Choroid plexus epithelial cell (primary cell): ENCODE data around the gene DNTTIP2.
A peak's percentile ranks its signal among the peaks of the same experiment; 100 is the strongest.
"Not testable (repeated sequence)": the region's sequence is repeated elsewhere in the genome, so short reads cannot be mapped to it uniquely, and the experiment has no call there.

ENCODE experiments used
- DNase-seq: peaks from one replicate; pipeline ENCODE4 v3.0.0-alpha.2; 2010; ENCODE audit warnings: low read depth
- H3K4me3 ChIP-seq: 2 replicates; pipeline ENCODE4 v1.5.1; 2011; ENCODE audit warnings: low read depth, mild to moderate bottlenecking, control low read depth, low read length, moderate library complexity
- TF ChIP-seq, protein P1 (sequence below): conservative IDR thresholded peaks from 2 replicates; pipeline ENCODE4 v1.5.1; 2011; ENCODE audit warnings: low read depth, mild to moderate bottlenecking, control low read depth, inconsistent platforms, low read length, moderate library complexity

The DNTTIP2 gene

DNA sequence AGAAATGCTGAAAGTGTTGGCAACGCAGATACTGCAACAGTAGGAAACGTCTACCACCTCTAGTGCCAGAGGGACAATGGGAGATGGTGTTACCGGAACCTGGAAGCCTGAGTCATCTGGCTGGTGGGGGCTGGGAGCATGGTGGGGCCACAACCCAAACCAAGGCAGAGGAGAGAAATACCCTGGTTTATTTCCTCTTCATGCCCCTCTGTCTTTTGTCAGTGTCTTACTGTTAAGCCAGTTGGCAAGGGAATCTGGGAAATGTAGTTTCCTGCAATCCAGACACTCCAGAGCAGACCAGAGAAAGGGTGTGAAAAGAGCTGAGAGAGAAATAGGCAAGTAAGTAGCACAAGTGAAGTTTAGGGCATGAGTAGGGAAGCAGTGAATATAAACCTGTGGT, 14.8 kb downstream of the DNTTIP2 start:
- DNase-seq: no peak

DNA sequence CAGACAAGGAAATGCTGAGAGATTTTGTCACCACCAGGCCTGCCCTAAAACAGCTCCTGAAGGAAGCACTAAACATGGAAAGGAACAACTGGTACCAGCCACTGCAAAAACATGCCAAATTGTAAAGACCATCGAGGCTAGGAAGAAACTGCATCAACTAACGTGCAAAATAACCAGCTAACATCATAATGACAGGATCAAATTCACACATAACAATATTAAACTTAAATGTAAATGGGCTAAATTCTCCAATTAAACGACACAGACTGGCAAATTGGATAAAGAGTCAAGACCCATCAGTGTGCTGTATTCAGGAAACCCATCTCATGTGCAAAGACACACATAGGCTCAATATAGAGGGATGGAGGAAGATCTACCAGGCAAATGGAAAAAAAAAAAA, 21.4 kb downstream of the DNTTIP2 start:
- H3K4me3 ChIP-seq, DNase-seq: not testable (repeated sequence)

More for the DNA sequence above, 14.8 kb downstream of the DNTTIP2 start:
- H3K4me3 ChIP-seq: no peak overlapping the region
- TF ChIP-seq, protein P1, sequence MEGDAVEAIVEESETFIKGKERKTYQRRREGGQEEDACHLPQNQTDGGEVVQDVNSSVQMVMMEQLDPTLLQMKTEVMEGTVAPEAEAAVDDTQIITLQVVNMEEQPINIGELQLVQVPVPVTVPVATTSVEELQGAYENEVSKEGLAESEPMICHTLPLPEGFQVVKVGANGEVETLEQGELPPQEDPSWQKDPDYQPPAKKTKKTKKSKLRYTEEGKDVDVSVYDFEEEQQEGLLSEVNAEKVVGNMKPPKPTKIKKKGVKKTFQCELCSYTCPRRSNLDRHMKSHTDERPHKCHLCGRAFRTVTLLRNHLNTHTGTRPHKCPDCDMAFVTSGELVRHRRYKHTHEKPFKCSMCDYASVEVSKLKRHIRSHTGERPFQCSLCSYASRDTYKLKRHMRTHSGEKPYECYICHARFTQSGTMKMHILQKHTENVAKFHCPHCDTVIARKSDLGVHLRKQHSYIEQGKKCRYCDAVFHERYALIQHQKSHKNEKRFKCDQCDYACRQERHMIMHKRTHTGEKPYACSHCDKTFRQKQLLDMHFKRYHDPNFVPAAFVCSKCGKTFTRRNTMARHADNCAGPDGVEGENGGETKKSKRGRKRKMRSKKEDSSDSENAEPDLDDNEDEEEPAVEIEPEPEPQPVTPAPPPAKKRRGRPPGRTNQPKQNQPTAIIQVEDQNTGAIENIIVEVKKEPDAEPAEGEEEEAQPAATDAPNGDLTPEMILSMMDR: no peak

DNA sequence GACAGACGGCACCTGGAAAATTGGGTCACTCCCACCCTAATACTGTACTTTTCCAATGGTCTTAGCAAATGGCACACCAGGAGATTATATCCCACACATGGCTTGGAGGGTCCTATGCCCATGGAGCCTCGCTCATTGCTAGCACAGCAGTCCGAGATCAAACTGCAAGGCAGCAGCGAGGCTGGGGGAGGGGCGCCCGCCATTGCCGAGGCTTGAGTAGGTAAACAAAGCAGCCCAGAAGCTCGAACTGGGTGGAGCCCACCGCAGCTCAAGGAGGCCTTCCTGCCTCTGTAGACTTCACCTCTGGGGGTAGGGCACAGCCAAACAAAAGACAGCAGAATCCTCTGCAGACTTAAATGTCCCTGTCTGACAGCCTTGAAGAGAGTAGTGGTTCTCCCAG, 23.0 kb downstream of the DNTTIP2 start:
- DNase-seq, H3K4me3 ChIP-seq: not testable (repeated sequence)

- no peak for DNase-seq
- no peak overlapping the region for H3K4me3 ChIP-seq
- TF ChIP-seq, protein P1: no peak
Measured at GRCh38 chr1:93853940-93854339, 25.1 kb downstream of the DNTTIP2 start.

- H3K4me3 ChIP-seq: no peak overlapping the region
- TF ChIP-seq, protein P1: no peak
- no peak for DNase-seq
Measured at GRCh38 chr1:93851878-93852277, 27.1 kb downstream of the DNTTIP2 start.

- H3K4me3 ChIP-seq: no peak overlapping the region
- DNase-seq: no peak
- TF ChIP-seq, protein P1: no peak
Measured at GRCh38 chr1:93851327-93851712, 27.7 kb downstream of the DNTTIP2 start.

- TF ChIP-seq, protein P1: peak; percentile 61
- not testable (repeated sequence) for H3K4me3 ChIP-seq
- DNase-seq: peak; percentile 80
Measured at GRCh38 chr1:93850687-93851326, 28.2 kb downstream of the DNTTIP2 start.

- H3K4me3 ChIP-seq: peak overlapping the region; percentile 89
- no peak for DNase-seq
- TF ChIP-seq, protein P1: no peak
Measured at GRCh38 chr1:93848350-93848883, 30.6 kb downstream of the DNTTIP2 start.
